Measurements from ENCODE around the gene MYL2. TPM values are rescaled to one million over a fixed set of nuclear protein-coding genes. Genes with fewer than 3 reads are reported as not detected.
A peak's percentile ranks its signal among the peaks of the same experiment; 100 is the strongest.

Gene MYL2
- total and polyA plus RNA-seq, 10 of the 15 experiments (the other 5 are each of a cell fraction or from before 2014, with no cell fraction given), result 0.08 to 1.8 (median 0.57) TPM; not detected in 1

GRCh38 chr12:110937104-110937641, 16.8 kb upstream of the MYL2 start (continued):
- TF ChIP-seq SKIL (IDR thresholded peaks at IDR 0.05; ENCODE audit: low read depth, poor library complexity, severe bottlenecking), result no peak
- no peak for TF ChIP-seq ZBTB33 (IDR thresholded peaks at IDR 0.05)
- TF ChIP-seq USF2 (IDR thresholded peaks at IDR 0.05; ENCODE audit: borderline replicate concordance, low read depth, low read length), result no peak
- 0 out of 4 replicates have a peak, but pooled peaks of 1 of the 2 experiments have one; percentile 31 for TF ChIP-seq BHLHE40 (IDR thresholded peaks at IDR 0.05; ENCODE audit: borderline replicate concordance in 1 of 2, low read depth in 2 of 2, low read length in 1 of 2)
- no peak for TF ChIP-seq MLLT1 (IDR thresholded peaks at IDR 0.05)
- no peak for TF ChIP-seq NFIC (IDR thresholded peaks at IDR 0.05; ENCODE audit: low read depth, low read length)
- no peak for TF ChIP-seq PKNOX1 (IDR thresholded peaks at IDR 0.05)
- no peak for TF ChIP-seq ZNF217 (IDR thresholded peaks at IDR 0.05)
- no peak for TF ChIP-seq ZSCAN29 (IDR thresholded peaks at IDR 0.05)
- TF ChIP-seq CHD4 (IDR thresholded peaks at IDR 0.05), result no peak
- 0 out of 3 replicates have a peak, but pooled peaks have one; percentile 10 for TF ChIP-seq POU2F2 (IDR thresholded peaks at IDR 0.05; ENCODE audit: borderline replicate concordance, low read depth, low read length)
- no peak for TF ChIP-seq TARDBP (IDR thresholded peaks at IDR 0.05; ENCODE audit: borderline replicate concordance)
- TF ChIP-seq E2F8 (IDR thresholded peaks at IDR 0.05; ENCODE audit: low read depth, partially characterized antibody), result no peak
- no peak for TF ChIP-seq IRF5 (IDR thresholded peaks at IDR 0.05; ENCODE audit: borderline replicate concordance)
- TF ChIP-seq SIX5 (IDR thresholded peaks at IDR 0.05; ENCODE audit: low read depth, low read length, severe bottlenecking), result no peak
- no peak for TF ChIP-seq RELA (IDR thresholded peaks at IDR 0.05; ENCODE audit: borderline replicate concordance, partially characterized antibody)
- TF ChIP-seq TCF7 (IDR thresholded peaks at IDR 0.05; ENCODE audit: borderline replicate concordance), result no peak

All from GM12878 (cell line).